Upper lobe of left lung (tissue), 4 donors: Measurements from ENCODE around the gene PDE4B.

Experiments
- POLR2A ChIP-seq, 4 donors: fragments of 450-650 bp; IDR thresholded peaks; one replicate each; pipeline ENCODE4 v1.5.1; 2016 to 2017; ENCODE audit warnings: antibody characterized with exemption in 4 of 4, mild to moderate bottlenecking in 2 of 4
- POLR2AphosphoS5 ChIP-seq, 2 donors: sonication (generic); formaldehyde crosslinking; IDR thresholded peaks; one replicate each; pipeline ENCODE4 v1.5.1; 2017; ENCODE audit warnings: antibody characterized with exemption in 2 of 2
- TF ChIP-seq, protein P1 (sequence below), 6 experiments: fragments of 450-650 bp in 4 of 6; fragments of 200-600 bp in 2 of 6; sonication (generic) in 2 of 6; IDR thresholded peaks; one replicate each; pipeline ENCODE4 v1.5.1; 2016 to 2019; ENCODE audit warnings: antibody characterized with exemption in 6 of 6

DNA sequence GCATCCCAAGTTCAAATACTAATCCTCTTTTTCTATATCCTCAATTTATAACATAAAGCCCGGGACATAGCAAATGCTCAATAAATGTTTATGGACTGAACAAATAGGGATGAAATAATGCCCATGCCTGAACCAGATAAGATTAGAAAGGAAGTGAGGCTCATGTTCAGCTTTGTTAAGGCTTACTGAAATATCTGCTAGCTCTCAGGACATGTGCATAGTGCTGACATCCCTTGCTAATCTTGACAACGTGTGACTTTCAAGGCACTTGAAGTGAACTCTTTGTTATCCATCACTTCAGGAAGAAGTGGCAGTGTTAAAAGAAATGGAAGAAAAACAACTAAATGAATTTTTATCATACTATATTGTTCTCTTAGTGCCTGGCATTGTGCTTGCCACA lies 481.0 kb downstream of the PDE4B start:
- TF ChIP-seq, protein P1, sequence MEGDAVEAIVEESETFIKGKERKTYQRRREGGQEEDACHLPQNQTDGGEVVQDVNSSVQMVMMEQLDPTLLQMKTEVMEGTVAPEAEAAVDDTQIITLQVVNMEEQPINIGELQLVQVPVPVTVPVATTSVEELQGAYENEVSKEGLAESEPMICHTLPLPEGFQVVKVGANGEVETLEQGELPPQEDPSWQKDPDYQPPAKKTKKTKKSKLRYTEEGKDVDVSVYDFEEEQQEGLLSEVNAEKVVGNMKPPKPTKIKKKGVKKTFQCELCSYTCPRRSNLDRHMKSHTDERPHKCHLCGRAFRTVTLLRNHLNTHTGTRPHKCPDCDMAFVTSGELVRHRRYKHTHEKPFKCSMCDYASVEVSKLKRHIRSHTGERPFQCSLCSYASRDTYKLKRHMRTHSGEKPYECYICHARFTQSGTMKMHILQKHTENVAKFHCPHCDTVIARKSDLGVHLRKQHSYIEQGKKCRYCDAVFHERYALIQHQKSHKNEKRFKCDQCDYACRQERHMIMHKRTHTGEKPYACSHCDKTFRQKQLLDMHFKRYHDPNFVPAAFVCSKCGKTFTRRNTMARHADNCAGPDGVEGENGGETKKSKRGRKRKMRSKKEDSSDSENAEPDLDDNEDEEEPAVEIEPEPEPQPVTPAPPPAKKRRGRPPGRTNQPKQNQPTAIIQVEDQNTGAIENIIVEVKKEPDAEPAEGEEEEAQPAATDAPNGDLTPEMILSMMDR (IDR thresholded peaks at IDR 0.05) = no peak
- TF ChIP-seq POLR2AphosphoS5 (IDR thresholded peaks at IDR 0.05) = no peak
- TF ChIP-seq POLR2A (IDR thresholded peaks at IDR 0.05) = no peak
